NT2/D1 (cell line): Measurements from ENCODE around the gene TRIM33.
"Not testable (repeated sequence)": the region's sequence is repeated elsewhere in the genome, so short reads cannot be mapped to it uniquely, and the experiment has no call there.

ENCODE experiments used
- DNase-seq: peaks from one replicate; pipeline ENCODE4 v3.0.0-alpha.2; 2011; ENCODE audit warnings: low read depth, low spot score
- H3K27me3 ChIP-seq: 2 replicates; pipeline ENCODE4 v1.6.0; 2011; ENCODE audit warnings: mild to moderate bottlenecking; ENCODE audit not compliant: insufficient read length, insufficient read depth
- H3K36me3 ChIP-seq: 2 replicates; pipeline ENCODE4 v1.6.1; 2011; ENCODE audit warnings: mild to moderate bottlenecking, low read length, mixed read lengths; ENCODE audit not compliant: insufficient read depth, insufficient read length
- H3K4me1 ChIP-seq: 2 replicates; pipeline ENCODE4 v1.5.1; 2011; ENCODE audit not compliant: insufficient read depth, insufficient read length
- H3K4me3 ChIP-seq: 2 replicates; pipeline ENCODE4 v1.5.1; 2011; ENCODE audit warnings: low read depth; ENCODE audit not compliant: insufficient read length
- H3K9ac ChIP-seq: 2 replicates; pipeline ENCODE4 v1.6.0; 2011; ENCODE audit warnings: low read depth; ENCODE audit not compliant: insufficient read length
- H3K9me3 ChIP-seq: 2 replicates; pipeline ENCODE4 v1.5.1; 2011; ENCODE audit warnings: mild to moderate bottlenecking, low read length; ENCODE audit not compliant: insufficient read depth
- SUZ12 ChIP-seq: IDR thresholded peaks from 2 replicates; pipeline ENCODE4 v1.6.1; 2011; ENCODE audit not compliant: insufficient read length, insufficient read depth; ENCODE audit errors: extremely low read depth
- YY1 ChIP-seq: IDR thresholded peaks from 2 replicates; pipeline ENCODE4 v1.6.1; 2011; ENCODE audit not compliant: insufficient read length, insufficient read depth
- ZNF274 ChIP-seq: IDR thresholded peaks from 2 replicates; pipeline ENCODE4 v1.6.1; 2011; ENCODE audit warnings: mild to moderate bottlenecking, low read depth, low read length

Gene TRIM33

DNA sequence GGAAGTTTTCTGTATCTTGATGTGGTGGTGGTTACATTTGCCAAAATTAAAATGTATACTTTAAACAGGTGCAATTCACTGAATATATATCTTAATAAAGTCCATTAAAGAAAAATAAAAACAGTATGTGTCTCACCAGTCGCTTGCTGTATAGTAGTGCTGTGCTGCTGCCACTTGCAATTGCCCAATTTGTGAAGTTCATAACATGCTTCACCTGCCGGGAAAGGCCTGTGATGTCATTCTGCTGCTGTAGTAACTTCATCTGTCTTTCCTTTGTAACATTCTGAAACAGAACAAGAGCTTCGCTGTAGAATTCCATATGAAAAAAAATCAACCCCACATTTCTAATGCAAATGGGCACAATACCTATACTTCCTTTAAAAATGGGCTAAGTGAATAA is 83.4 kb downstream of the TRIM33 start:
- Histone ChIP-seq H3K36me3 (peaks cover 72% of the 10 kb centered on the region), H3K4me1 (no peaks in the 10 kb centered on the region), H3K9me3 (no peaks in the 10 kb centered on the region), H3K9ac (no peak overlapping the region), H3K4me3 (no peak overlapping the region), H3K27me3 (no peaks in the 10 kb centered on the region)
- no peak for DNase-seq
- TF ChIP-seq SUZ12 (no peak), YY1 (no peak), ZNF274 (no peak)

DNA sequence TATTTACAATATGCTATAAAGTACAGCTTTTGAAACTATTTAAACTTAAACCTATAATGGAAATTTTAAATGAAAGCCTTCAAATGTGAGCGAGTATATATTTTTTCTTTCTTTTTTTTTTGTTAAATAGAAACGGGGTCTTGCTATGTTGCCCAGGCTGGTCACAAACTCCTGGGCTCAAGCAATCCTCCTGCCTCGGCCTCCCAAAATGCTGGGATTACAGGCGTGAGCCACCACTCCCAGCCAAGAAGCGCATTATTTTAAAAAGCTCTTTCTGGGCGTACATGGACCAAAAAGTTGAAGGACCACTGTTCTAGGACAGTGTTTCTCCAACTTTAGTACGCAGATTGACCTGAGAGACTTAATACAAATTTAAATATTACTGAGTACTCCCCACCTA is 87.5 kb downstream of the TRIM33 start:
- TF ChIP-seq YY1 (no peak), SUZ12 (no peak), ZNF274 (no peak)
- Histone ChIP-seq H3K9me3 (no peaks in the 10 kb centered on the region), H3K4me3 (no peak overlapping the region), H3K36me3 (peaks cover 88% of the 10 kb centered on the region), H3K27me3 (no peaks in the 10 kb centered on the region), H3K9ac (no peak overlapping the region), H3K4me1 (no peaks in the 10 kb centered on the region)
- DNase-seq: no peak

DNA sequence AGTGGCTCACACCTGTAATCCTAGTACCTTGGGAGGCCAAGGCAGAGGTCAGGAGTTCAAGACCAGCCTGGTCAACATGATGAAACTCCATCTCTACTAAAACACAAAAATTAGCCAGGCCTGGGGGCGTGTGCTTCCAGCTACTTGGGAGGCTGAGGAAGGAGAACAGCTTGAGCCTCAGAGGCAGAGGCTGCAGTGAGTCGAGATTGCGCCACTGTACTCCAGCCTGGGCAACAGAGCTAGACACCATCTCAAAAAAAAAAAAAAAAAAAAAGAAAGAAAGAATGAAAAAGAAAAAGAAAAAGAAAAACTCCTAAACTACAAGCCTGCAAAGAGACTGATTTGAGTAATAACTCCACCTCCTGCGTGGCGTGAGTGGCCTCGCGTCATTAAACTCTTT is 92.1 kb downstream of the TRIM33 start:
- H3K4me3 ChIP-seq, H3K27me3 ChIP-seq, H3K9ac ChIP-seq, DNase-seq, H3K9me3 ChIP-seq, H3K4me1 ChIP-seq: not testable (repeated sequence)
- H3K36me3 ChIP-seq: peaks cover 74% of the 10 kb centered on the region

DNA sequence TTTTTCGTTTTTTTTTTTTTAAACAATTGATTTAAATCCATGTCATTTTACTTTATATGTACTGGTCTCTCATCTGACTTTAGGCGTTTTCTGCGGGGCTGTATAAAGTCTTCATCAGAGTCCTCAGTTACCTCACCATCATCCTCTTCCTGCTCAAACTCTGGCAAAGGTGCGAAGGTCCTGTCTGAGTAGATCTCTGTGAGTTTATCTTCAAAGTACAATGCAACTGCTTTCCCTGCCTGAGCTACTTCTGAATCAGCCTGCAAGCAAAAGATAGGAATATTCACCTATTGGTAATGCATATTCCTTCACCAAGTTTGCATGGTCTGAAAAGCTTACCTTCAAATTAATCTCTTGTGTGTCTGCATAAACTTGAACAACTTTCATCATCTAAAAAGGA is 113.4 kb downstream of the TRIM33 start:
- H3K36me3 ChIP-seq: peaks cover 72% of the 10 kb centered on the region
- no peak overlapping the region for H3K4me3 ChIP-seq
- no peaks in the 10 kb centered on the region for H3K9me3 ChIP-seq
- H3K4me1 ChIP-seq: no peaks in the 10 kb centered on the region
- DNase-seq: no peak
- no peak for TF ChIP-seq SUZ12
- no peak for TF ChIP-seq YY1
- no peak for TF ChIP-seq ZNF274
- no peaks in the 10 kb centered on the region for H3K27me3 ChIP-seq
- no peak overlapping the region for H3K9ac ChIP-seq

DNA sequence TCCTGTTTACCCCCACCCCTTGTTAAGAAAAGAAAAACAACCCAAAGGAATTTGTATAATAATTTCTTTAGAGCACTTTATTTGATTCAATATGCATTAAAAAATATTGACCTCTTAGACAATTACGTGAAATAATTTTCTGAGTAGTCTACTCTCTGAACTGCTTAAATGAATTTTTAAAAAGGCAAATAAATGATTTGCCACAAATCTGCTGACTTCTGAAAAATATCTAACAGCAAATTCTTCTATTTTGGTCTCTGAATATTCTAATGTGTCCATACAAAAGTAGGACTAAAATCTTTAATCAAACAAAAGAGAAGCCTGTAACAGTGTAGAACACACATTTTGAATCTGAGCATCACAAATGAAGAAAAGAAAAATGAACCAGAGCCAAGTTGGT is 115.1 kb downstream of the TRIM33 start:
- TF ChIP-seq YY1: no peak
- no peak for TF ChIP-seq ZNF274
- no peak for TF ChIP-seq SUZ12
- Histone ChIP-seq H3K9ac (no peak overlapping the region), H3K4me1 (no peaks in the 10 kb centered on the region), H3K36me3 (peaks cover 67% of the 10 kb centered on the region), H3K27me3 (no peaks in the 10 kb centered on the region), H3K4me3 (no peak overlapping the region), H3K9me3 (no peaks in the 10 kb centered on the region)
- no peak for DNase-seq

DNA sequence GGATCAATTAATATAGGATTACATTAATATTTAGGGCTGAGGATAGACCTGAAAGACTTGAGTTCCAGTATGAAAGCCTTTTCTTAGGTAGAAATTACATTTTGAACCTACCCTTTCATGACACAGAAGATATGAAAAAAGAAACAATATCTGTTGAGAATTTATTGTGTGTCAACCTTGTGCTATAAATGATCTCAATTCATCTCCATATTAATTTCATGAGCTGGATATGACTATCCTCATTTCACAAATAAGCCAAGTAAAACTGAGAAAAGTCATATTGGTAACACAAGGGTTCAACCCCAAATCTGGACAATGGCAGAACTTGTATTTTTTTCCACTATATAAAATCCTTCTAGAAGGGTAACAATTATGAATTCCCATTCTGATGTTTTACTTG is 120.0 kb downstream of the TRIM33 start:
- Histone ChIP-seq H3K36me3 (peaks cover 29% of the 10 kb centered on the region), H3K4me1 (peaks cover 3% of the 10 kb centered on the region), H3K4me3 (no peak overlapping the region), H3K9ac (no peak overlapping the region), H3K27me3 (no peaks in the 10 kb centered on the region), H3K9me3 (no peaks in the 10 kb centered on the region)
- TF ChIP-seq SUZ12: no peak
- TF ChIP-seq YY1: no peak
- no peak for TF ChIP-seq ZNF274
- DNase-seq: no peak

DNA sequence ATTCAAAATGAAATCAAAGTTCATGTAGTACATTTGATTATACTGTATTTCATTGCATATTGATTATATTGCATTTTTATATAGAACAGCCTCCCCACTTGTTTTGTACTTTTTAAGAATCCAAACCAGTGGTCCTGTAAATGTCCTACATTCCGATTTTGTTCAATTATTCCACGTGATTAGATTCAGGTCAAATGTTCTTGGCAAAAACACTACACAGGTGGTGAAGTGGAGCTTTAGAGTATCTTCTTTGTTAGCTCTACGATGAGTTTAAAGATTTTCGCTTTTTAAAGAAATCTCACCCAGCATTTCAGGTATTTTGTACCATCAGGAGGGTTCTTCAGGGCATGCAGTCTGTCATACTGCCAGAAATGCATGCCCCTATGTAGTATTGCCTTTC is 120.6 kb downstream of the TRIM33 start:
- TF ChIP-seq ZNF274 (no peak), SUZ12 (no peak), YY1 (no peak)
- Histone ChIP-seq H3K4me3 (no peak overlapping the region), H3K27me3 (no peaks in the 10 kb centered on the region), H3K9ac (no peak overlapping the region), H3K36me3 (peaks cover 24% of the 10 kb centered on the region), H3K4me1 (peaks cover 3% of the 10 kb centered on the region), H3K9me3 (0 out of 2 replicates have a peak, but pooled peaks cover 4% of the 10 kb centered on the region)
- no peak for DNase-seq
